Stimulated activated memory B cell treated with anti-CD40 and anti-IgM and Interleukin-4, amounts not matched to agents 10 μg/mL and 1 μg/mL and 100 μg/mL, for 72 hours (primary cell): ENCODE data around the gene STXBP1.

ENCODE experiments used
- ATAC-seq: fragments of 150-1000 bp; cut with Tn5 transposase; 2 replicates; pipeline ENCODE4 v1.10.0; 2021
- H3K27ac Mint-ChIP-seq: one replicate; pipeline ENCODE4 v1.8.0; 2022; ENCODE audit warnings: mild to moderate bottlenecking, mixed read lengths
- H3K27me3 Mint-ChIP-seq: one replicate; pipeline ENCODE4 v1.8.0; 2022; ENCODE audit warnings: mixed read lengths
- H3K36me3 Mint-ChIP-seq: one replicate; pipeline ENCODE4 v1.8.0; 2022; ENCODE audit warnings: mixed read lengths
- H3K4me1 Mint-ChIP-seq: one replicate; pipeline ENCODE4 v1.8.0; 2022; ENCODE audit warnings: mixed read lengths
- H3K4me3 Mint-ChIP-seq: one replicate; pipeline ENCODE4 v1.8.0; 2022; ENCODE audit warnings: mild to moderate bottlenecking, moderate library complexity, mixed read lengths
- H3K9me3 Mint-ChIP-seq: one replicate; pipeline ENCODE4 v1.8.0; 2022; ENCODE audit warnings: mixed read lengths

Gene STXBP1

GRCh38 chr9:127700594-127701255 lies 88.6 kb downstream of the STXBP1 start:
- H3K4me3 Mint-ChIP-seq = peak overlapping the region; percentile 25
- H3K36me3 Mint-ChIP-seq = no peaks in the 10 kb centered on the region
- no peaks in the 10 kb centered on the region for H3K9me3 Mint-ChIP-seq
- H3K27ac Mint-ChIP-seq = peak overlapping the region; percentile 88
- peaks cover 15% of the 10 kb centered on the region for H3K4me1 Mint-ChIP-seq
- H3K27me3 Mint-ChIP-seq = no peaks in the 10 kb centered on the region
- ATAC-seq = no peak

- Mint-ChIP-seq H3K27ac (no peak overlapping the region), H3K27me3 (no peaks in the 10 kb centered on the region), H3K4me1 (peaks cover 23% of the 10 kb centered on the region), H3K9me3 (no peaks in the 10 kb centered on the region), H3K36me3 (peaks cover under 1% of the 10 kb centered on the region), H3K4me3 (no peak overlapping the region)
- ATAC-seq = no peak
These were observed 91.3 kb downstream of the STXBP1 start for GRCh38 chr9:127703289-127703946.

GRCh38 chr9:127705577-127706379 lies 93.7 kb downstream of the STXBP1 start:
- Mint-ChIP-seq H3K9me3 (no peaks in the 10 kb centered on the region), H3K4me3 (no peak overlapping the region), H3K4me1 (peaks cover 16% of the 10 kb centered on the region), H3K27ac (no peak overlapping the region), H3K27me3 (no peaks in the 10 kb centered on the region), H3K36me3 (peaks cover 5% of the 10 kb centered on the region)
- no peak for ATAC-seq

GRCh38 chr9:127706836-127707241 lies 94.8 kb downstream of the STXBP1 start, which contains the start of gene CFAP157:
Gene CFAP157 (plus strand): TSS chr9:127706988. CDS start chr9:127707032, 44 bp downstream.
- Mint-ChIP-seq H3K27ac (no peak within 1 kb of the TSS), H3K9me3 (no peaks in the 10 kb centered on the region), H3K36me3 (peaks cover 11% of the 10 kb centered on the region), H3K4me3 (no peak within 1 kb of the TSS), H3K27me3 (no peaks in the 10 kb centered on the region), H3K4me1 (peaks cover 27% of the 10 kb centered on the region)
- no peak for ATAC-seq

GRCh38 chr9:127707766-127708165 lies 95.7 kb downstream of the STXBP1 start:
- Mint-ChIP-seq H3K27me3 (no peaks in the 10 kb centered on the region), H3K36me3 (peaks cover 11% of the 10 kb centered on the region), H3K27ac (no peak overlapping the region), H3K4me1 (peaks cover 27% of the 10 kb centered on the region), H3K4me3 (no peak overlapping the region), H3K9me3 (no peaks in the 10 kb centered on the region)
- ATAC-seq = peak; percentile 59

GRCh38 chr9:127708952-127709587 lies 97.0 kb downstream of the STXBP1 start:
- no peak for ATAC-seq
- no peaks in the 10 kb centered on the region for H3K27me3 Mint-ChIP-seq
- no peaks in the 10 kb centered on the region for H3K9me3 Mint-ChIP-seq
- no peak overlapping the region for H3K4me3 Mint-ChIP-seq
- H3K27ac Mint-ChIP-seq = no peak overlapping the region
- peaks cover 11% of the 10 kb centered on the region for H3K36me3 Mint-ChIP-seq
- H3K4me1 Mint-ChIP-seq = peaks cover 27% of the 10 kb centered on the region

- H3K4me1 Mint-ChIP-seq = peaks cover 35% of the 10 kb centered on the region
- H3K4me3 Mint-ChIP-seq = no peak overlapping the region
- no peak overlapping the region for H3K27ac Mint-ChIP-seq
- peaks cover 11% of the 10 kb centered on the region for H3K36me3 Mint-ChIP-seq
- H3K27me3 Mint-ChIP-seq = no peaks in the 10 kb centered on the region
- ATAC-seq = no peak
- no peaks in the 10 kb centered on the region for H3K9me3 Mint-ChIP-seq
These were observed 98.2 kb downstream of the STXBP1 start for GRCh38 chr9:127710204-127710783.

GRCh38 chr9:127711226-127711701 lies 99.2 kb downstream of the STXBP1 start:
- Mint-ChIP-seq H3K9me3 (no peaks in the 10 kb centered on the region), H3K36me3 (peaks cover 11% of the 10 kb centered on the region), H3K4me1 (peaks cover 45% of the 10 kb centered on the region), H3K27me3 (no peaks in the 10 kb centered on the region), H3K4me3 (no peak overlapping the region), H3K27ac (no peak overlapping the region)
- no peak for ATAC-seq

GRCh38 chr9:127711831-127712274 lies 99.8 kb downstream of the STXBP1 start:
- no peaks in the 10 kb centered on the region for H3K27me3 Mint-ChIP-seq
- H3K9me3 Mint-ChIP-seq = no peaks in the 10 kb centered on the region
- ATAC-seq = no peak
- no peak overlapping the region for H3K27ac Mint-ChIP-seq
- no peak overlapping the region for H3K4me3 Mint-ChIP-seq
- peaks cover 47% of the 10 kb centered on the region for H3K4me1 Mint-ChIP-seq
- peaks cover 11% of the 10 kb centered on the region for H3K36me3 Mint-ChIP-seq

- Mint-ChIP-seq H3K4me3 (no peak overlapping the region), H3K9me3 (no peaks in the 10 kb centered on the region), H3K27me3 (no peaks in the 10 kb centered on the region), H3K27ac (no peak overlapping the region), H3K4me1 (peaks cover 44% of the 10 kb centered on the region), H3K36me3 (peaks cover 11% of the 10 kb centered on the region)
- no peak for ATAC-seq
These were observed 100.3 kb downstream of the STXBP1 start for GRCh38 chr9:127712371-127712770.

- no peak for ATAC-seq
- peaks cover 39% of the 10 kb centered on the region for H3K4me1 Mint-ChIP-seq
- peaks cover 11% of the 10 kb centered on the region for H3K36me3 Mint-ChIP-seq
- H3K9me3 Mint-ChIP-seq = no peaks in the 10 kb centered on the region
- H3K4me3 Mint-ChIP-seq = no peak overlapping the region
- no peaks in the 10 kb centered on the region for H3K27me3 Mint-ChIP-seq
- no peak overlapping the region for H3K27ac Mint-ChIP-seq
These were observed 100.8 kb downstream of the STXBP1 start for GRCh38 chr9:127712867-127713266.

GRCh38 chr9:127714020-127714750 lies 102.1 kb downstream of the STXBP1 start:
- H3K9me3 Mint-ChIP-seq = no peaks in the 10 kb centered on the region
- H3K4me3 Mint-ChIP-seq = peak overlapping the region; percentile 91
- H3K27me3 Mint-ChIP-seq = no peaks in the 10 kb centered on the region
- peaks cover 38% of the 10 kb centered on the region for H3K4me1 Mint-ChIP-seq
- H3K36me3 Mint-ChIP-seq = peaks cover 5% of the 10 kb centered on the region
- peak overlapping the region; percentile 82 for H3K27ac Mint-ChIP-seq
- ATAC-seq = no peak

GRCh38 chr9:127714951-127715469 lies 102.9 kb downstream of the STXBP1 start:
- Mint-ChIP-seq H3K4me1 (peaks cover 38% of the 10 kb centered on the region), H3K4me3 (peak overlapping the region; percentile 91), H3K9me3 (no peaks in the 10 kb centered on the region), H3K27ac (peak overlapping the region; percentile 82), H3K36me3 (peaks cover 5% of the 10 kb centered on the region), H3K27me3 (no peaks in the 10 kb centered on the region)
- peak; percentile 1 for ATAC-seq
